Neural crest cell (in vitro differentiated cells): Measurements from ENCODE around the gene CUL2. TPM values are rescaled to one million over a fixed set of nuclear protein-coding genes. Genes with fewer than 3 reads are reported as not detected.

ENCODE experiments used
- DNase-seq: peaks from one replicate; pipeline ENCODE4 v3.0.0; 2021; ENCODE audit warnings: low read depth, mixed read lengths, low spot score
- H3K27ac Mint-ChIP-seq: one replicate; pipeline ENCODE4 v1.8.0; 2021; ENCODE audit warnings: mild to moderate bottlenecking, mixed read lengths; ENCODE audit not compliant: unreplicated experiment
- H3K27me3 Mint-ChIP-seq: 2 replicates; pipeline ENCODE4 v1.8.0; 2021; ENCODE audit warnings: low read depth, mild to moderate bottlenecking, mixed read lengths
- H3K36me3 Mint-ChIP-seq: 2 replicates; pipeline ENCODE4 v1.8.0; 2021; ENCODE audit warnings: low read depth, mild to moderate bottlenecking, mixed read lengths
- H3K4me1 Mint-ChIP-seq: 2 replicates; pipeline ENCODE4 v1.8.0; 2021; ENCODE audit warnings: mixed read lengths
- H3K4me3 Mint-ChIP-seq: one replicate; pipeline ENCODE4 v1.8.0; 2021; ENCODE audit warnings: mild to moderate bottlenecking, mixed read lengths
- H3K9me3 Mint-ChIP-seq: 2 replicates; pipeline ENCODE4 v1.8.0; 2021; ENCODE audit warnings: mixed read lengths
- CTCF ChIP-seq: fragments of 200-600 bp; sonication (generic); conservative IDR thresholded peaks from 2 replicates; pipeline ENCODE4 v1.5.0; 2021; ENCODE audit warnings: antibody characterized with exemption, mild to moderate bottlenecking
- total RNA-seq: library from RNA; stranded (reverse); gene quantifications from 2 replicates; pipeline ENCODE4 v1.2.1, GENCODE V29; 2021

CUL2 gene
- total RNA-seq, 1 donor from 2014 or later: 40.1 TPM

DNA sequence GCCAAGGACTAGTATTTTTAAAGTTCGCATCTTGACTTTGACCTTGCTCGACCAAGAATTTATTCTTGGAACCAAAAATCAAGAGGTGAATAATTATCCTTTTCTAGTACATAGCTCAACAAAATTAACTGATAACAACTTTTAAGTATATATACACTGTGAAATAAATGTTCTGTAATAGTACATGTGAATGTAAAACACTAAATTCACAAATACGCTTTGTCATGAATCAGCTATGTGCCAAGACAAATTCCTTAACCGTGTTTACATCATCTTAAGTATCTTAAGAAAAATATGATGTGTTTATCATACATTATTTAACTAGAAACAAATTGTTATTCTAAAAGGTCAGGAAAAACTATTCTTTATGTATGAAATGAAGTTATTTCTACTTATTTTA is 83.3 kb downstream of the CUL2 start:
- peaks cover 12% of the 10 kb centered on the region for H3K36me3 Mint-ChIP-seq
- no peaks in the 10 kb centered on the region for H3K27me3 Mint-ChIP-seq
- H3K4me1 Mint-ChIP-seq: peaks cover 19% of the 10 kb centered on the region
- H3K9me3 Mint-ChIP-seq: no peaks in the 10 kb centered on the region
- no peak overlapping the region for H3K4me3 Mint-ChIP-seq
- no peak overlapping the region for H3K27ac Mint-ChIP-seq
- no peak for TF ChIP-seq CTCF
- DNase-seq: no peak

DNA sequence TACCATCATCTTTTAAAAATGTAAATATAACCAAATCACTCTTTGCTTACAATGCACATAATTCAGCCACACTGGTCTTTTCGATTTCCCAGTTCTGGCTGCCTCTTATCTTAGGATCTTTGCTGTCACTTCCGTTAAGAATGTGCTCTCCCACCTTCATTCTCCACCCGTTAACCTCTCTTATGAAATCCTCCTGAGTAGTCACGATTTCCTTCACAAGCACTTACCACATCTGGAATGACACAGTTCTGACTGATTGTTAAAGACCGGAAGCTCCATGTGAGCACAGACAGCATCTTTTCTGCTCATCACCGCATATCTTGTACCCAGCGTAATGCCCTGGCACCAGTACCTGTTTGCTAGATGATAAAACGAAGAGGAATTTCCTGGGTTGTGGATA is 84.3 kb downstream of the CUL2 start:
- no peaks in the 10 kb centered on the region for H3K27me3 Mint-ChIP-seq
- H3K4me3 Mint-ChIP-seq: no peak overlapping the region
- H3K9me3 Mint-ChIP-seq: no peaks in the 10 kb centered on the region
- H3K36me3 Mint-ChIP-seq: peaks cover 9% of the 10 kb centered on the region
- no peak for DNase-seq
- H3K27ac Mint-ChIP-seq: peak overlapping the region; percentile 1
- no peak for TF ChIP-seq CTCF
- peaks cover 15% of the 10 kb centered on the region for H3K4me1 Mint-ChIP-seq

GRCh38 chr10:35004651-35005050 is 85.5 kb downstream of the CUL2 start:
- H3K27me3 Mint-ChIP-seq: no peaks in the 10 kb centered on the region
- peak overlapping the region; percentile 2 for H3K27ac Mint-ChIP-seq
- peaks cover 14% of the 10 kb centered on the region for H3K4me1 Mint-ChIP-seq
- TF ChIP-seq CTCF: no peak
- no peak overlapping the region for H3K4me3 Mint-ChIP-seq
- peaks cover 2% of the 10 kb centered on the region for H3K9me3 Mint-ChIP-seq
- H3K36me3 Mint-ChIP-seq: peaks cover 2% of the 10 kb centered on the region
- no peak for DNase-seq

DNA sequence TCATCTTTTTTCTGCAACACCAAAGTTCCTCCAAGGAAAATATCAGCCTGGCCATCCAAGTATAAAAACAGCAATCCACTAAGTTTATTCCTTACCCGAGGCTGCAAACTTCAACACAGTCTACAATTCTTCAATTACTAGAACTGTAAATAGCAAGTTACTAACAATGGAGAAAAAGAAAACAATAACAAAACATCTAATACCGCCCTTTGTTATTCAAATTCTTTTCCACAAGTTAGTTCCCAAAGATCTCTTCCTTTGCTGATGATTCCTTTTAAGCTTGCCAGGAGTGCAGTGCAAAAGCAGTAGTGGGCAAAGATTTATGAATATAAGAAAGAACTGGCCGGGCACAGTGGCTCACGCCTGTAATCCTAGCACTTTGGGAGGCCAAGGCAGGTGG is 86.2 kb downstream of the CUL2 start:
- TF ChIP-seq CTCF: no peak
- Mint-ChIP-seq H3K36me3 (peaks cover 3% of the 10 kb centered on the region), H3K27me3 (no peaks in the 10 kb centered on the region), H3K27ac (peak overlapping the region; percentile 79), H3K4me1 (peaks cover 21% of the 10 kb centered on the region), H3K4me3 (no peak overlapping the region), H3K9me3 (peaks cover 3% of the 10 kb centered on the region)
- no peak for DNase-seq

DNA sequence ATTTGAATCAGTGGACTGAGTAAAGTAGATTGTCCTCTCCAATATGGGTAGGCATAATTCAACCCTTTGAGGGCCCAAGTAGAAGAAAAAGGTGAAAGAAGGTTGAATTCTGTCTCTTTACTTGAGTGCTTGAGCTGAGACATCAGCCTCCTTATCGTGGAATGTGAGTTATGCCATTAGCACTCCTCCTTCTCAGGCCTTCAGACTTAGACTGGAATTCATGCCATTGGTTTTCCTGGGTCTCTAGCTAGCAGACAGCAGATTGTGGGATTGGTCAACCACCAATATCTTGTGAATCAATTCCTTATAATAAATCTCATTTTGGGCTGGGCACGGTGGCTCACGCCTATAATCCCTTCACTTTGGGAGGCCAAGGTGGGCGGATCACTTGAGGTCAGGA is 89.2 kb downstream of the CUL2 start:
- peaks cover 3% of the 10 kb centered on the region for H3K36me3 Mint-ChIP-seq

More for the DNA sequence above, 89.2 kb downstream of the CUL2 start:
- no peaks in the 10 kb centered on the region for H3K27me3 Mint-ChIP-seq
- peaks cover 3% of the 10 kb centered on the region for H3K9me3 Mint-ChIP-seq
- TF ChIP-seq CTCF: no peak
- H3K4me1 Mint-ChIP-seq: peaks cover 23% of the 10 kb centered on the region
- no peak overlapping the region for H3K4me3 Mint-ChIP-seq
- no peak for DNase-seq
- no peak overlapping the region for H3K27ac Mint-ChIP-seq
